H1 (cell line): ENCODE results near the gene CREB3L1. TPM values are rescaled to one million over a fixed set of nuclear protein-coding genes. Genes with fewer than 3 reads are reported as not detected.

ENCODE experiments used
- BACH1 ChIP-seq: IDR thresholded peaks from 2 replicates; pipeline ENCODE4 v1.6.1; 2012; ENCODE audit warnings: low read length, improper control_type of control experiment
- BCL11A ChIP-seq, 2 experiments: IDR thresholded peaks; one replicate each; pipeline ENCODE4 v1.6.1; 2011; ENCODE audit warnings: low read depth in 2 of 2, low read length in 2 of 2, mild to moderate bottlenecking in 2 of 2
- CBX8 ChIP-seq: fragments of 300-800, 300-1000 bp; sonication (generic); IDR thresholded peaks from 2 replicates; pipeline ENCODE4 v1.7.1; 2016; ENCODE audit warnings: low read depth, low read length, borderline replicate concordance
- CHD2 ChIP-seq: IDR thresholded peaks from 2 replicates; pipeline ENCODE4 v1.6.1; 2012; ENCODE audit warnings: low read length, improper control_type of control experiment
- E2F6 ChIP-seq: IDR thresholded peaks from 2 replicates; pipeline ENCODE4 v1.6.1; 2012; ENCODE audit warnings: inconsistent platforms
- EGR1 ChIP-seq: IDR thresholded peaks from 2 replicates; pipeline ENCODE4 v1.6.1; 2011; ENCODE audit warnings: low read depth, low read length, borderline replicate concordance
- FOSL1 ChIP-seq: IDR thresholded peaks from 2 replicates; pipeline ENCODE4 v1.6.1; 2011; ENCODE audit warnings: mild to moderate bottlenecking, low read depth, low read length, moderate library complexity; ENCODE audit not compliant: insufficient read depth
- JUN ChIP-seq: IDR thresholded peaks from 2 replicates; pipeline ENCODE4 v1.6.1; 2011; ENCODE audit warnings: low read depth, mild to moderate bottlenecking, improper control_type of control experiment, low read length
- KDM1A ChIP-seq: fragments of 200-600, 300-600 bp; sonication (generic); IDR thresholded peaks from 2 replicates; pipeline ENCODE4 v1.7.1; 2016; ENCODE audit warnings: mild to moderate bottlenecking, low read length, borderline replicate concordance
- RAD21 ChIP-seq, 2 experiments: IDR thresholded peaks in 1 of 2; conservative IDR thresholded peaks in 1 of 2; 2 replicates each; pipeline ENCODE4 v1.6.1; 2011; ENCODE audit warnings: low read depth in 2 of 2, low read length in 2 of 2, improper control_type of control experiment in 1 of 2, inconsistent platforms in 1 of 2, mild to moderate bottlenecking in 1 of 2, moderate library complexity in 1 of 2
- RBBP5 ChIP-seq: IDR thresholded peaks from 2 replicates; pipeline ENCODE4 v1.7.1; 2012; ENCODE audit warnings: low read depth, mild to moderate bottlenecking, inconsistent platforms, low read length, moderate library complexity, borderline replicate concordance
- SAP30 ChIP-seq: fragments of 300-600 bp; sonication (generic); IDR thresholded peaks from 2 replicates; pipeline ENCODE4 v1.7.1; 2012; ENCODE audit warnings: low read length, moderate library complexity, mild to moderate bottlenecking, inconsistent platforms; ENCODE audit not compliant: insufficient read depth, insufficient replicate concordance
- SIN3A ChIP-seq, 2 experiments: IDR thresholded peaks in 1 of 2; conservative IDR thresholded peaks in 1 of 2; 2 replicates each; pipeline ENCODE4 v1.6.1; 2011 to 2012; ENCODE audit warnings: low read length in 2 of 2, improper control_type of control experiment in 1 of 2, low read depth in 1 of 2, mild to moderate bottlenecking in 1 of 2
- SIRT6 ChIP-seq: IDR thresholded peaks from one replicate; pipeline ENCODE4 v1.7.1; 2012; ENCODE audit warnings: low read length, inconsistent platforms
- SP2 ChIP-seq: IDR thresholded peaks from 2 replicates; pipeline ENCODE4 v1.6.1; 2012; ENCODE audit warnings: mild to moderate bottlenecking, low read length, inconsistent platforms
- YY1 ChIP-seq: IDR thresholded peaks from 2 replicates; pipeline ENCODE4 v1.6.1; 2011; ENCODE audit warnings: low read depth, mild to moderate bottlenecking, low read length
- polyA plus RNA-seq, 7 experiments: library from polyadenylated mRNA; depleted of rRNA in 3 of 7; stranded (reverse) in 5 of 7; unstranded in 2 of 7; fragments of >200 nt in 5 of 7; fragments of 200-250 nt in 2 of 7; gene quantifications; 1 replicate in 5 of 7; 2 replicates in 1 of 7; 4 replicates in 1 of 7; pipeline versions ENCODE4 v1.2.1 to v1.2.3, GENCODE V29; 2011 to 2013; ENCODE audit warnings: missing spikeins in 2 of 7, mixed read lengths in 2 of 7
- total RNA-seq: library from RNA; stranded (reverse); fragmentation: NEBNext Ultra II Directional; extraction: Animal tissue kit (Norgen Biotek cat#: 25700); gene quantifications from 2 replicates; pipeline ENCODE4 v1.2.1, GENCODE V29; 2021

The CREB3L1 gene
- total and polyA plus RNA-seq, 2 of the 8 experiments (the other 6 are each of a cell fraction or from before 2014, with no cell fraction given), result 4.1 to 12.7 TPM

- TF ChIP-seq BACH1 (no peak), CBX8 (no peak), JUN (no peak), SIRT6 (no peak), SP2 (no peak), RBBP5 (peak; percentile 37; the same call in 1 of the 2 replicates), FOSL1 (no peak), BCL11A (IDR thresholded peaks at IDR 0.05; ENCODE audit: low read depth in 2 of 2, low read length in 2 of 2) (no peak), YY1 (peak; percentile 59; the same call in 1 of the 2 replicates), CHD2 (no peak), E2F6 (peak; percentile 36; the same call in 1 of the 2 replicates), SIN3A (conservative IDR thresholded peaks at IDR 0.05 in 1 of 2, IDR thresholded peaks at IDR 0.05 in 1 of 2; ENCODE audit: low read depth in 1 of 2, low read length in 2 of 2) (peak; percentile 50 to 78; a peak in 1 of 4 replicates), SAP30 (peak; percentile 19), KDM1A (no peak), RAD21 (IDR thresholded peaks at IDR 0.05 in 1 of 2, conservative IDR thresholded peaks at IDR 0.05 in 1 of 2; ENCODE audit: low read depth in 2 of 2, low read length in 2 of 2) (peak in 1 of 2 experiments; percentile 4; a peak in 1 of 4 replicates), EGR1 (no peak)
- TF ChIP-seq, all 59 proteins: peak for 24
These were observed 34.3 kb upstream of the CREB3L1 start (continued) for GRCh38 chr11:46242952-46243795.
